OCI-LY3 (cell line): ENCODE results near the gene CATSPER3.

ENCODE experiments used
- H2AFZ ChIP-seq: fragments of 200-600, 300-600 bp; shearing (Covaris generic); 2 replicates; pipeline ENCODE4 v1.6.0; 2014; ENCODE audit warnings: antibody characterized with exemption, low read depth, low read length
- H3K27ac ChIP-seq: fragments of 200-600, 300-600 bp; sonication (generic); 2 replicates; pipeline ENCODE4 v1.5.1; 2014; ENCODE audit warnings: mild to moderate bottlenecking, low read length, moderate library complexity, mixed read lengths
- H3K27me3 ChIP-seq: fragments of 200-600, 300-600 bp; sonication (generic); 2 replicates; pipeline ENCODE4 v1.6.1; 2014; ENCODE audit warnings: low read depth, low read length, mixed read lengths
- H3K36me3 ChIP-seq: fragments of 200-600, 300-600 bp; sonication (generic); replicated peaks from 2 replicates; pipeline ENCODE3; 2014; ENCODE audit warnings: low read depth, low read length, mixed read lengths
- H3K4me1 ChIP-seq: fragments of 300-600, 200-600 bp; sonication (generic); 2 replicates; pipeline ENCODE4 v1.6.1; 2014; ENCODE audit warnings: low read length, mixed read lengths
- H3K4me2 ChIP-seq: fragments of 200-600, 300-600 bp; sonication (generic); 2 replicates; pipeline ENCODE4 v1.6.1; 2014; ENCODE audit warnings: low read length, mixed read lengths
- H3K4me3 ChIP-seq: fragments of 300-600, 200-600 bp; sonication (generic); 2 replicates; pipeline ENCODE4 v1.5.1; 2014; ENCODE audit warnings: antibody characterized with exemption, mild to moderate bottlenecking, low read length, moderate library complexity
- H3K79me2 ChIP-seq: fragments of 300-600, 200-600 bp; shearing (Covaris generic); 2 replicates; pipeline ENCODE4 v1.6.1; 2014; ENCODE audit warnings: mild to moderate bottlenecking, low read length, mixed read lengths
- H3K9ac ChIP-seq: fragments of 300-600, 200-600 bp; shearing (Covaris generic); 2 replicates; pipeline ENCODE4 v1.6.0; 2014; ENCODE audit warnings: mild to moderate bottlenecking, low read length, moderate library complexity
- H3K9me3 ChIP-seq: fragments of 200-600, 300-600 bp; shearing (Covaris generic); 2 replicates; pipeline ENCODE4 v1.6.1; 2014; ENCODE audit warnings: low read length, mixed read lengths; ENCODE audit not compliant: insufficient read depth
- H4K20me1 ChIP-seq: fragments of 200-600, 300-600 bp; sonication (generic); 2 replicates; pipeline ENCODE4 v1.6.1; 2016; ENCODE audit warnings: low read length, mixed read lengths; ENCODE audit not compliant: insufficient read depth
- CTCF ChIP-seq: fragments of 200-600, 300-600 bp; sonication (generic); IDR thresholded peaks from 2 replicates; pipeline ENCODE4 v1.5.1; 2014; ENCODE audit warnings: antibody characterized with exemption, low read length, low read depth
- EZH2phosphoT487 ChIP-seq: fragments of 200-600 bp; shearing (Covaris generic); IDR thresholded peaks from 2 replicates; pipeline ENCODE4 v1.6.1; 2018; ENCODE audit warnings: antibody characterized with exemption, mixed run types, low read depth

Gene CATSPER3

GRCh38 chr5:135013445-135013844 lies 45.7 kb downstream of the CATSPER3 start:
- no peaks in the 10 kb centered on the region for H3K4me1 ChIP-seq
- TF ChIP-seq CTCF, result no peak
- no peak overlapping the region for H2AFZ ChIP-seq
- no peak overlapping the region for H3K27ac ChIP-seq
- H3K79me2 ChIP-seq, result no peaks in the 10 kb centered on the region
- no peaks in the 10 kb centered on the region for H4K20me1 ChIP-seq
- H3K27me3 ChIP-seq, result no peaks in the 10 kb centered on the region
- H3K4me2 ChIP-seq, result no peak overlapping the region
- H3K4me3 ChIP-seq, result no peak overlapping the region
- no peaks in the 10 kb centered on the region for H3K9me3 ChIP-seq
- no peaks in the 10 kb centered on the region for H3K36me3 ChIP-seq
- no peak overlapping the region for H3K9ac ChIP-seq

GRCh38 chr5:135013947-135014570 lies 46.4 kb downstream of the CATSPER3 start:
- no peak overlapping the region for H3K9ac ChIP-seq
- no peak overlapping the region for H3K4me3 ChIP-seq
- no peak for TF ChIP-seq CTCF
- no peak for TF ChIP-seq EZH2phosphoT487
- no peak overlapping the region for H3K4me2 ChIP-seq
- H3K4me1 ChIP-seq, result no peaks in the 10 kb centered on the region
- no peak overlapping the region for H3K27ac ChIP-seq
- H3K79me2 ChIP-seq, result no peaks in the 10 kb centered on the region
- no peaks in the 10 kb centered on the region for H3K9me3 ChIP-seq
- no peaks in the 10 kb centered on the region for H3K27me3 ChIP-seq
- H2AFZ ChIP-seq, result no peak overlapping the region
- H3K36me3 ChIP-seq, result no peaks in the 10 kb centered on the region
- no peaks in the 10 kb centered on the region for H4K20me1 ChIP-seq

- Histone ChIP-seq H3K27me3 (no peaks in the 10 kb centered on the region), H3K4me3 (no peak overlapping the region), H3K4me2 (no peak overlapping the region), H3K9me3 (no peaks in the 10 kb centered on the region), H3K36me3 (no peaks in the 10 kb centered on the region), H3K79me2 (no peaks in the 10 kb centered on the region), H3K27ac (no peak overlapping the region), H2AFZ (no peak overlapping the region), H3K4me1 (no peaks in the 10 kb centered on the region), H4K20me1 (no peaks in the 10 kb centered on the region), H3K9ac (no peak overlapping the region)
- TF ChIP-seq EZH2phosphoT487 (no peak), CTCF (no peak)
Measured at GRCh38 chr5:135015942-135016341, 48.2 kb downstream of the CATSPER3 start.

- no peak overlapping the region for H2AFZ ChIP-seq
- H3K4me1 ChIP-seq, result no peaks in the 10 kb centered on the region
- no peak for TF ChIP-seq EZH2phosphoT487
- no peak for TF ChIP-seq CTCF
- no peaks in the 10 kb centered on the region for H3K79me2 ChIP-seq
- no peaks in the 10 kb centered on the region for H4K20me1 ChIP-seq
- no peak overlapping the region for H3K4me3 ChIP-seq
- no peaks in the 10 kb centered on the region for H3K36me3 ChIP-seq
- H3K27ac ChIP-seq, result no peak overlapping the region
- no peak overlapping the region for H3K4me2 ChIP-seq
- no peak overlapping the region for H3K9ac ChIP-seq
- H3K9me3 ChIP-seq, result no peaks in the 10 kb centered on the region
- H3K27me3 ChIP-seq, result no peaks in the 10 kb centered on the region
Measured at GRCh38 chr5:135016861-135017290, 49.2 kb downstream of the CATSPER3 start.
